NOMO-1 treated with DMSO at 0.1 percent for 48 hours (cell line): ENCODE measurements around the gene TNFSF8.

Experiments used
- DNase-seq: peaks from one replicate; lab custom pipeline; 2025; ENCODE audit not compliant: unreplicated experiment; lab: John Stamatoyannopoulos, UW

TNFSF8 gene

GRCh38 chr9:114930056-114930812 is at the start of gene TNFSF8:
Gene TNFSF8 (minus strand): TSS chr9:114930591. CDS start chr9:114930303, 288 bp downstream.
- DNase-seq: no peak

- no peak for DNase-seq
Measured at GRCh38 chr9:114973216-114973615, 42.8 kb upstream of the TNFSF8 start.

- no peak for DNase-seq
Measured at GRCh38 chr9:114972510-114973136, 42.2 kb upstream of the TNFSF8 start.

GRCh38 chr9:114969269-114969668 is 38.9 kb upstream of the TNFSF8 start:
- no peak for DNase-seq

GRCh38 chr9:114968671-114969070 is 38.3 kb upstream of the TNFSF8 start:
- DNase-seq: peak; percentile 15

- DNase-seq: no peak
Measured at GRCh38 chr9:114965564-114965963, 35.2 kb upstream of the TNFSF8 start.

GRCh38 chr9:114962809-114963208 is 32.4 kb upstream of the TNFSF8 start:
- DNase-seq: no peak

- no peak for DNase-seq
Measured at GRCh38 chr9:114960276-114960675, 29.9 kb upstream of the TNFSF8 start.

- DNase-seq: no peak
Measured at GRCh38 chr9:114958844-114959235, 28.4 kb upstream of the TNFSF8 start.

GRCh38 chr9:114958021-114958843 is 27.8 kb upstream of the TNFSF8 start:
- peak; percentile 80 for DNase-seq

GRCh38 chr9:114957558-114957957 is 27.2 kb upstream of the TNFSF8 start:
- DNase-seq: peak; percentile 53

GRCh38 chr9:114954956-114955582 is 24.7 kb upstream of the TNFSF8 start:
- peak; percentile 46 for DNase-seq

GRCh38 chr9:114953959-114954358 is 23.6 kb upstream of the TNFSF8 start:
- peak; percentile 89 for DNase-seq

GRCh38 chr9:114953046-114953445 is 22.7 kb upstream of the TNFSF8 start:
- DNase-seq: no peak

GRCh38 chr9:114950761-114951160 is 20.4 kb upstream of the TNFSF8 start:
- no peak for DNase-seq

- DNase-seq: no peak
Measured at GRCh38 chr9:114947058-114947457, 16.7 kb upstream of the TNFSF8 start.

- DNase-seq: no peak
Measured at GRCh38 chr9:114945616-114946412, 15.4 kb upstream of the TNFSF8 start.

- DNase-seq: no peak
Measured at GRCh38 chr9:114941376-114941775, 11.0 kb upstream of the TNFSF8 start.

GRCh38 chr9:114938687-114939575 is 8.5 kb upstream of the TNFSF8 start:
- DNase-seq: peak; percentile 46
